T-cell (primary cell): Measurements from ENCODE around the gene ELANE. TPM values are rescaled to one million over a fixed set of nuclear protein-coding genes. Genes with fewer than 3 reads are reported as not detected.

Experiments
- ATAC-seq, 4 experiments: fragments of 200-7000 bp in 3 of 4; fragments of 150-1000 bp in 1 of 4; cut with Tn5 transposase; replicated peaks in 1 of 4; 1 replicate in 3 of 4; 2 replicates in 1 of 4; pipeline ENCODE4 v1.10.0; 2021; ENCODE audit warnings: moderate library complexity in 3 of 4, mild to moderate bottlenecking in 2 of 4, moderate number of reproducible peaks in 1 of 4
- CTCF ChIA-PET, 2 donors: fragments of 300-600 bp; sonication (Branson Sonifier 250); formaldehyde crosslinking; loops; one replicate each; lab custom pipeline; 2022; ENCODE audit warnings: antibody characterized with exemption in 2 of 2; lab: Charles Lee
- POLR2A ChIA-PET, 2 donors: fragments of 300-600 bp; sonication (Branson Sonifier 250); formaldehyde crosslinking; loops; one replicate each; lab custom pipeline; 2022; ENCODE audit warnings: antibody characterized with exemption in 2 of 2; lab: Charles Lee
- DNase-seq, 35 experiments: peaks; one replicate each; pipeline versions ENCODE4 v3.0.0 to v3.0.0-alpha.2; 2013 to 2023
- H3K27ac ChIP-seq: one replicate; pipeline ENCODE4 v1.5.1; 2013; ENCODE audit warnings: low read length
- H3K27me3 ChIP-seq, 2 experiments: replicated peaks in 1 of 2; 1 replicate in 1 of 2; 2 replicates in 1 of 2; pipeline versions ENCODE4 v1.6.1 to v1.7.0; 2013; ENCODE audit warnings: low read length in 1 of 2, mixed read lengths in 1 of 2; ENCODE audit not compliant: control insufficient read depth in 2 of 2, insufficient read depth in 2 of 2; ENCODE audit errors: extremely low read depth in 1 of 2
- H3K36me3 ChIP-seq, 2 donors: 1 replicate in 1 of 2; 2 replicates in 1 of 2; pipeline versions ENCODE4 v1.6.1 to v1.7.0; 2013; ENCODE audit warnings: low read length in 1 of 2; ENCODE audit not compliant: control insufficient read depth in 2 of 2, insufficient read depth in 1 of 2; ENCODE audit errors: extremely low read depth in 1 of 2
- H3K4me1 ChIP-seq, 2 experiments: 1 replicate in 1 of 2; 2 replicates in 1 of 2; pipeline versions ENCODE4 v1.6.1 to v1.7.0; 2013; ENCODE audit warnings: low read length in 2 of 2, mixed read lengths in 1 of 2; ENCODE audit not compliant: insufficient read depth in 2 of 2, control insufficient read depth in 1 of 2; ENCODE audit errors: extremely low read depth in 1 of 2
- H3K4me3 ChIP-seq, 2 donors: 1 replicate in 1 of 2; 2 replicates in 1 of 2; pipeline versions ENCODE4 v1.5.1 to v1.7.0; 2013; ENCODE audit warnings: mild to moderate bottlenecking in 2 of 2, low read length in 1 of 2, moderate library complexity in 1 of 2; ENCODE audit not compliant: control insufficient read depth in 1 of 2; ENCODE audit errors: extremely low read depth in 1 of 2
- H3K9me3 ChIP-seq: 2 replicates; pipeline ENCODE4 v1.7.0; 2013
- H3K27ac Mint-ChIP-seq, 2 donors: one replicate each; pipeline ENCODE4 v1.8.0; 2020 to 2021; ENCODE audit warnings: mild to moderate bottlenecking in 2 of 2, mixed read lengths in 2 of 2
- H3K27me3 Mint-ChIP-seq, 2 donors: one replicate each; pipeline ENCODE4 v1.8.0; 2021 to 2022; ENCODE audit warnings: mixed read lengths in 2 of 2
- H3K36me3 Mint-ChIP-seq: one replicate; pipeline ENCODE4 v1.8.0; 2021; ENCODE audit warnings: mixed read lengths
- H3K4me1 Mint-ChIP-seq, 3 donors: one replicate each; pipeline ENCODE4 v1.8.0; 2020 to 2022; ENCODE audit warnings: mixed read lengths in 3 of 3, mild to moderate bottlenecking in 1 of 3
- H3K4me3 Mint-ChIP-seq, 3 donors: one replicate each; pipeline ENCODE4 v1.8.0; 2020 to 2022; ENCODE audit warnings: mild to moderate bottlenecking in 3 of 3, mixed read lengths in 3 of 3, moderate library complexity in 3 of 3
- H3K9me3 Mint-ChIP-seq, 3 donors: one replicate each; pipeline ENCODE4 v1.8.0; 2020 to 2022; ENCODE audit warnings: mixed read lengths in 3 of 3
- WGBS: methylation state at CpG from one replicate; pipeline ENCODE4 v1.1.5; 2013; ENCODE audit warnings: missing lambda C conversion rate; ENCODE audit not compliant: insufficient coverage; 5-methylcytosine and 5-hydroxymethylcytosine counted together
- total RNA-seq, 35 experiments: library from RNA in 6 of 35; stranded (reverse) in 6 of 35; fragments of 120-200 nt in 1 of 35; gene quantifications; one replicate each; pipeline versions ENCODE4 v1.2.1 to v1.2.4 and lab custom pipeline; 2013 to 2026

Gene ELANE
- total RNA-seq, 5 donors from 2014 or later (not counting 1 experiment from before 2014, with no cell fraction given), result 0.83 TPM; not detected in 4

DNA sequence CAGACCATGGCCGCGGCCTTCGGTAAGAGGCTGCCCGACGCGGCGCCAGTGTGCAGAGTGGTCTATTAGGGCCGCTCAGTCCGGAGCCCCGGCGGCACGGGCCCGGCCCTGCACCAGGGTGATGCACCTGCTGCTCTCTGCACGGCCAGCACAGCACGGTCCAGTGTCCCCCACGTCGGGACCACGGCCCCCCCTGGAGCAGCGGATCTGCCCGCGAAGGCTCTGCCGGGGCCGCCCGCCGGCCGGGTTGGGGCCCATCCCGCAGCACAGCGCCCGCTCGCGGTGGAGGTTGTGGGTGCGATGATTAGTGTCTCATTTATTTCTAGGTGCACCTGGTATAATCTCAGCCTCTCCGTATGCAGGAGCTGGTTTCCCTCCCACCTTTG lies 46.9 kb upstream of the ELANE start:
- H3K27ac Mint-ChIP-seq, result no peak overlapping the region
- DNase-seq (no peak), ATAC-seq (no peak)
- H3K27me3 Mint-ChIP-seq, result no peaks in the 10 kb centered on the region
- Histone ChIP-seq H3K4me1 (peaks cover 21 to 40% of the 10 kb centered on the region in 2 experiments), H3K9me3 (no peaks in the 10 kb centered on the region), H3K4me3 (no peak overlapping the region), H3K36me3 (peaks cover 61 to 81% of the 10 kb centered on the region in 2 donors), H3K27me3 (no peaks in the 10 kb centered on the region), H3K27ac (no peak overlapping the region)
- CTCF ChIA-PET, result no interaction called here
- H3K9me3 Mint-ChIP-seq, result no peaks in the 10 kb centered on the region
- peaks cover 35 to 52% (median 43%) of the 10 kb centered on the region in 3 donors for H3K4me1 Mint-ChIP-seq
- peaks cover 27% of the 10 kb centered on the region for H3K36me3 Mint-ChIP-seq
- 93% methylated on average over 28 of the region's 33 CpGs for WGBS
- H3K4me3 Mint-ChIP-seq, result no peak overlapping the region
- POLR2A ChIA-PET, result no interaction called here

GRCh38 chr19:805600-806550 lies 46.2 kb upstream of the ELANE start:
- Mint-ChIP-seq H3K9me3 (no peaks in the 10 kb centered on the region), H3K27ac (no peak overlapping the region), H3K36me3 (peaks cover 27% of the 10 kb centered on the region), H3K4me1 (peaks cover 28 to 45% (median 37%) of the 10 kb centered on the region in 3 donors), H3K4me3 (no peak overlapping the region), H3K27me3 (no peaks in the 10 kb centered on the region)
- DNase-seq, result peak in 1 of 35 experiments; percentile 1
- POLR2A ChIA-PET, result no interaction called here
- ATAC-seq, result peak in 1 of 4 experiments; percentile 11
- Histone ChIP-seq H3K4me3 (no peak overlapping the region), H3K27me3 (no peaks in the 10 kb centered on the region), H3K27ac (no peak overlapping the region), H3K9me3 (no peaks in the 10 kb centered on the region), H3K4me1 (peaks cover 17 to 33% of the 10 kb centered on the region in 2 experiments), H3K36me3 (peaks cover 66 to 84% of the 10 kb centered on the region in 2 donors)
- CTCF ChIA-PET, result no interaction called here
- WGBS, result 94% methylated on average over 73 of the region's 93 CpGs

DNA sequence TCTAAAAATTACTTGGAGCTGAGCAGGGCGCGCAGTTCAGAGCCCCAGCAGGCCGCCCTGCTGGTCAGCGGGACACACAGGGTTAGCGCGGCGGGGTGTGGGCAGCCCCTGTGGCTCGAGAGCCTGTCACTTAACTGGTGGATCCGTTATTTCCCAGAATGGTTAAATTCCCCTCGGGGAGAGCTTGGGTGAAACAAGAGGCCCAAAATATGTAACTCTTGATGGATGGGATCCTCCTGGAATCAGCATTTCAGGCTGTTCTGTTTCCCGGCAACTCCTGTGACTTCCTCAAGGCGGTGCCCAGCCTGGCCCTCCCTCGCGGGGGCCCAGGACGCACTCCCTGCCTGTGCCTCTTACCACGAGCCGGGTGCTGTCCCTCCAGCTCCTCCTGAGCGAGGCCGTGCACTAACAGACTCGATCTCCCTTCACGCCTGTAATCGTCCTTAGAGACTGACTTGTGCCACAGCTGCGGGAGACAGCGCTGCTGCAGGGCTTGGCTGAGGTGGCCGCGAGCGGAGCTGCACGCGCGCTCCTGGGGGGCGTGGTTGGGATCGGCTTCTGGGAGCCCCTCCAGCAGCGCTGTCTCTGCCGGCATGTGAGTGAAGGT lies 45.2 kb upstream of the ELANE start:
- H3K27ac Mint-ChIP-seq, result peak overlapping the region; percentile 22 to 63
- peaks cover 17 to 35% (median 27%) of the 10 kb centered on the region in 3 donors for H3K4me1 Mint-ChIP-seq
- Histone ChIP-seq H3K27ac (no peak overlapping the region), H3K36me3 (peaks cover 77 to 91% of the 10 kb centered on the region in 2 donors), H3K4me3 (no peak overlapping the region), H3K4me1 (peaks cover 7 to 22% of the 10 kb centered on the region in 2 experiments), H3K27me3 (no peaks in the 10 kb centered on the region), H3K9me3 (no peaks in the 10 kb centered on the region)
- ATAC-seq (no peak), DNase-seq (no peak)
- ChIA-PET POLR2A (no interaction called here), CTCF (no interaction called here)
- H3K9me3 Mint-ChIP-seq, result no peaks in the 10 kb centered on the region
- WGBS, result 94% methylated on average over 20 of the region's 34 CpGs
- H3K4me3 Mint-ChIP-seq, result peak overlapping the region in 1 of 3 donors; percentile 10
- H3K27me3 Mint-ChIP-seq, result no peaks in the 10 kb centered on the region
- peaks cover 27% of the 10 kb centered on the region for H3K36me3 Mint-ChIP-seq

DNA sequence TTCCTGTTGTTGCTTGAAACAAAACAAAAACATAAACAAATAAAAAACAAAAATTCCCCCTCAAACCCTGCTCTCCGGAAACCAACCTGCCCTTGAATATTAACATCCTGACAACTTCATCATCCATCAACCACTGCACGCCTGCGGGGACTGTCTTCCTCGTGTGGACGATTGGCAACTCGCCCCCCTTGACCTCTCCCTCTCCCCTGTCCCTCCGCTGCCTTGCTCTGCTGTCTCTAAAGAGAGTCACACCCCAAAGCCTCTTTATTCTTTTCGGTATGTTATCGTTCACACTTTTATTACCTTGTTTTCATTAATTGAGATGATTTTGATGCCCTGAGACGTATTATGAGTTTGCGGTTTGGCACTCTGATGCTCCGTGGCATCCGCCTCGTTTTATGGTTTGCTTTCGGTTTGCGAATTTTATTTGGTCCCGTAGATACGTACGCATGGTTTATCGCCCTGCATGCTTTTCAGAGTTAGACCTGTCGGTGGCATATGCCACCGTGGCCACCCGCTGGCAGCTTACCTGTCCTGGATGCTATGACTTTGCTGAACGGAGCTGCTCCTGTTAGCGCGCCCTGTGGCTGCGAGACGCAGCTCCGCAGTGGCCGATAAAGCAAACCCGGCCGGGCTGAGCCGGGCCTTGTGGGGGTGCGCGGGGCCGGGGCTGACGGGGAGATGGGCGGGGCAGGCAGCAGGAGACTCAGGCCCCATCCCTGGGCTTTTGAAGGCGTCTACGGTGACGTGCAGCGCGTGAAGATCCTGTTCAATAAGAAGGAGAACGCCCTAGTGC lies 44.3 kb upstream of the ELANE start:
- no peaks in the 10 kb centered on the region for H3K9me3 ChIP-seq
- H3K36me3 ChIP-seq, result peaks cover 74 to 88% of the 10 kb centered on the region in 2 donors
- Mint-ChIP-seq H3K36me3 (peaks cover 24% of the 10 kb centered on the region), H3K9me3 (no peaks in the 10 kb centered on the region), H3K4me3 (peak overlapping the region in 1 of 3 donors; percentile 10), H3K27me3 (no peaks in the 10 kb centered on the region), H3K4me1 (peaks cover 8 to 25% (median 18%) of the 10 kb centered on the region in 3 donors), H3K27ac (peak overlapping the region; percentile 22 to 63)
- DNase-seq (peak in 1 of 35 experiments; percentile 6), ATAC-seq (no peak)
- 92% methylated on average over 26 of the region's 44 CpGs for WGBS
- ChIA-PET POLR2A (no interaction called here), CTCF (no interaction called here)
- H3K4me1 ChIP-seq, result peaks cover 0 to 13% of the 10 kb centered on the region in 2 experiments
- H3K4me3 ChIP-seq, result no peak overlapping the region
- H3K27me3 ChIP-seq, result no peaks in the 10 kb centered on the region
- no peak overlapping the region for H3K27ac ChIP-seq

GRCh38 chr19:808423-808775 lies 43.7 kb upstream of the ELANE start:
- H3K27me3 Mint-ChIP-seq, result no peaks in the 10 kb centered on the region
- WGBS, result 92% methylated on average over 17 of the region's 26 CpGs
- peaks cover 22% of the 10 kb centered on the region for H3K36me3 Mint-ChIP-seq

More at GRCh38 chr19:808423-808775, 43.7 kb upstream of the ELANE start:
- no peaks in the 10 kb centered on the region for H3K9me3 Mint-ChIP-seq
- H3K27ac Mint-ChIP-seq, result no peak overlapping the region
- Histone ChIP-seq H3K4me3 (no peak overlapping the region), H3K27ac (no peak overlapping the region), H3K4me1 (peaks cover 0 to 8% of the 10 kb centered on the region in 2 experiments), H3K9me3 (no peaks in the 10 kb centered on the region), H3K36me3 (peaks cover 76 to 84% of the 10 kb centered on the region in 2 donors), H3K27me3 (no peaks in the 10 kb centered on the region)
- H3K4me1 Mint-ChIP-seq, result peaks cover 7 to 20% (median 13%) of the 10 kb centered on the region in 3 donors
- no peak overlapping the region for H3K4me3 Mint-ChIP-seq
- ChIA-PET POLR2A (no interaction called here), CTCF (no interaction called here)
- ATAC-seq, result no peak
- peak in 1 of 35 experiments; percentile 2 for DNase-seq
